ENCODE measurements around the gene ITPR1. TPM values are rescaled to one million over a fixed set of nuclear protein-coding genes. Genes with fewer than 3 reads are reported as not detected.
A peak's percentile ranks its signal among the peaks of the same experiment; 100 is the strongest.

ITPR1 gene
- total RNA-seq, 2 donors from 2014 or later: 7.0 to 18.2 TPM

- intact Hi-C loops (cut with DNase I): no loop called here
- DNase-seq: no peak
- Histone ChIP-seq H3K27me3 (no peaks in the 10 kb centered on the region), H3K36me3 (no peaks in the 10 kb centered on the region), H3K9ac (ENCODE audit: low read depth in 2 of 2, low read length in 2 of 2) (no peak overlapping the region), H3K27ac (no peak overlapping the region), H3K9me3 (no peaks in the 10 kb centered on the region), H3K4me3 (no peak overlapping the region), H3K4me1 (peaks cover 6% of the 10 kb centered on the region)
- no peak for TF ChIP-seq CTCF (IDR thresholded peaks at IDR 0.05)
Observed at GRCh38 chr3:4709341-4709740, 216.2 kb downstream of the ITPR1 start.

DNA sequence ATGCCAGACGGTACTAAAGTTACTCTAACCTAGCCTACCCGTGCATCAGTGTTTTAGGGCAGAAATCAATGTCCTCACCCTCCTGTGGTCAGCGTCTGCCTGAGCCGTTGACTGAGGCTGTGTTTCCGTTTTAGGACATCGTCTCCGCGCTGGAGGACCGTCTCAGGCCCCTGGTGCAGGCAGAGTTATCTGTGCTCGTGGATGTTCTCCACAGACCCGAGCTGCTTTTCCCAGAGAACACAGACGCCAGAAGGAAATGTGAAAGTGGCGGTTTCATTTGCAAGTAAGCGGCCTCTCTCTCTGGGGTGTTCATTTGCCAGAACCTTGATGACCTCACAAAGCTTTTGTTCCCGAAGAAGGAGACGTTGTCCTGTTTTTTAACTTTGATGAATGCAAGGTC is 217.0 kb downstream of the ITPR1 start:
- H3K9ac ChIP-seq (ENCODE audit: low read depth in 2 of 2, low read length in 2 of 2): no peak overlapping the region
- intact Hi-C loops (cut with DNase I): loop anchor here (2.0 to 5.0 kb wide), 3 partner anchors 53 to 349 kb away; no protein-coding TSS in a partner anchor
- DNase-seq: no peak
- H3K36me3 ChIP-seq: no peaks in the 10 kb centered on the region
- peaks cover 6% of the 10 kb centered on the region for H3K4me1 ChIP-seq
- no peak overlapping the region for H3K27ac ChIP-seq
- TF ChIP-seq CTCF (IDR thresholded peaks at IDR 0.05): no peak
- H3K9me3 ChIP-seq: no peaks in the 10 kb centered on the region
- no peaks in the 10 kb centered on the region for H3K27me3 ChIP-seq
- H3K4me3 ChIP-seq: no peak overlapping the region

GRCh38 chr3:4711680-4711992 is 218.5 kb downstream of the ITPR1 start:
- H3K9me3 ChIP-seq: no peaks in the 10 kb centered on the region
- H3K4me3 ChIP-seq: no peak overlapping the region
- no peak for DNase-seq
- intact Hi-C loops (cut with DNase I): loop anchor here (2.0 to 5.0 kb wide), 3 partner anchors 55 to 347 kb away; no protein-coding TSS in a partner anchor
- H3K27ac ChIP-seq: no peak overlapping the region
- peaks cover 6% of the 10 kb centered on the region for H3K4me1 ChIP-seq
- H3K36me3 ChIP-seq: no peaks in the 10 kb centered on the region
- H3K9ac ChIP-seq (ENCODE audit: low read depth in 2 of 2, low read length in 2 of 2): no peak overlapping the region
- no peak for TF ChIP-seq CTCF (IDR thresholded peaks at IDR 0.05)
- no peaks in the 10 kb centered on the region for H3K27me3 ChIP-seq

DNA sequence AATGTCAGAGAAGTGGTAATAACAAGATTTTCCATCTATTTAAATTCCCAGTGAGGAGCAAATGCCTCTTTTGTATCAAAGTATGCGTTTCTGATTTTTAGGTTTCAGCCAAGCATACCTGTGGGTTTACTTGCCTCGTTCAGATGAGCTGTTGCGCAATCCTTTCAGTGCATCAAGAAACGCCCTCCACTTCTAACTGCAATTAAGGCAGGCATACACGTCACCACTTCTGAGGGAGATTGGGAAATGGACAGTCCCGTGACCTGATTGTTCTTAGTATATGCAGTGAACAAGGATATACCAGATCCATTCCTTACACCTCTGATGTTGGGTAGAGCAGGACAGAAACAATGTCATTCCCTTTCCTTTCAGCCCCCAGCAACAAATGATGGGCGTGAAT is 219.0 kb downstream of the ITPR1 start:
- no peak overlapping the region for H3K4me3 ChIP-seq
- no peak overlapping the region for H3K27ac ChIP-seq
- H3K27me3 ChIP-seq: no peaks in the 10 kb centered on the region
- H3K36me3 ChIP-seq: no peaks in the 10 kb centered on the region
- no peak overlapping the region for H3K9ac ChIP-seq (ENCODE audit: low read depth in 2 of 2, low read length in 2 of 2)
- DNase-seq: peak; percentile 78
- peaks cover 6% of the 10 kb centered on the region for H3K4me1 ChIP-seq
- intact Hi-C loops (cut with DNase I): loop anchor here (5.0 kb wide), 1 partner anchor 315 kb away; no protein-coding TSS in a partner anchor
- H3K9me3 ChIP-seq: no peaks in the 10 kb centered on the region
- no peak for TF ChIP-seq CTCF (IDR thresholded peaks at IDR 0.05)

DNA sequence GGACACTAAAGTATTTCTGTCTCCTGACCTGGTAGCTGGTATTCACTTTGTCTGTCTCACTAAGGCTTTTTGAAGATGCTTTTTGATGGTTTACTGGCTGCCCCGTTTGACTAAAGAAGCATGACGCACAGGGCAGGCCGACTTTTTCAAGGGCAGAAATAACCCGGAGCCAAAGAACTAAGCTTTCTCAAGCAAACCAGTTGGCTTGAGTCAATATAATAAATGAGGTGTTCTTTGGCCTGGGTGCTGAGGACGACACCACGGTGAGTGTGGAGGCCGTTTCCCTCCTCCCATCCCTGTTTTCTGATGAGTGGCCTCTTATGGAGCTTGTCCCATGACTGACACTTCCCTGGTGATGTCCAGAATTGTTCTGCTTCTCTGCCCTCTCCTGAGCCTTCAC is 220.9 kb downstream of the ITPR1 start:
- no peak overlapping the region for H3K27ac ChIP-seq

More for the DNA sequence above, 220.9 kb downstream of the ITPR1 start:
- peaks cover 6% of the 10 kb centered on the region for H3K4me1 ChIP-seq
- no peaks in the 10 kb centered on the region for H3K9me3 ChIP-seq
- H3K27me3 ChIP-seq: no peaks in the 10 kb centered on the region
- H3K9ac ChIP-seq (ENCODE audit: low read depth in 2 of 2, low read length in 2 of 2): no peak overlapping the region
- no peak for TF ChIP-seq CTCF (IDR thresholded peaks at IDR 0.05)
- H3K4me3 ChIP-seq: no peak overlapping the region
- H3K36me3 ChIP-seq: no peaks in the 10 kb centered on the region
- no peak for DNase-seq
- intact Hi-C loops (cut with DNase I): loop anchor here (5.0 kb wide), 1 partner anchor 313 kb away; no protein-coding TSS in a partner anchor
